NCI-H2227 treated with DMSO at 0.1 percent for 48 hours (cell line): Measurements from ENCODE around the gene FBP1.

Experiments used
- DNase-seq: peaks from one replicate; lab custom pipeline; 2025; lab: John Stamatoyannopoulos, UW

The FBP1 gene

DNA sequence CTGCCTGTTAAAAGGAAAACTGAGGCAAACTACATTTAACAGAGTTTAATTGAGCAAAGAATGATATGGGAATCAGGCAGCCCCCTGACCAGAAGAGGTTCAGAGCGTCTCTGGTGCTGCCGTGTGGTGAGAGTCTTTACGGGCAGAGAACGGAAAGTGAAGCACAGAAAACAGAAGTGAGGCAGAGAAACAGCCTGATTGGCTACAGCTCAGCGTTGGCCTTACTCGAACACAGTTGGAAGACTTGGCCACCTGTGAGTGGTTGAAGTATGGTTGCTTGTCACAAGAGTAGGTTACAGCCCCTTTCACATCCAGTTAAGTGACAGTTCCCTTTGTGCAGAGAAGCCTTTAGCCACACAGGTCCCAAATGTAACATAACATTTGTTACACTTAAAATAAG, 16.9 kb upstream of the FBP1 start:
- no peak for DNase-seq

DNA sequence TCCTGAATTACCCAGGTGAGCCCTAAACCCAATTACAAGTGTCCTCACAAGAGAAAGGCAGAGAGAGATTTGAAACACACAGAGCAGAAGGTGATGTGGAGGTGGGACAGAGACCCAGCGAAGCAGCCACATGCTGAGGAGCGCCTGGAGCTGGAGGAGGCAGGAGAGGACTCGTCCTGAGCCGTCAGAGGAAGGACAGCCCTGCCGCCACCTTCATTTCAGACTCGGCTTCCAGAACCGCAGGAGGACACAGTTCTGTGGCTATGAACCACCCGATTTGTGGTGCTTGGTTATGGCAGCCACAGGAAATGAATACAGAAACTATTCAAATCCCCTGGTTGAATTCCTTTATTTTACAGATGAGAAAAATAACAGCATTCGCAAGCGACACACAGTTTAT, 16.4 kb upstream of the FBP1 start:
- DNase-seq: no peak

GRCh38 chr9:94654165-94654894, 15.0 kb upstream of the FBP1 start:
- DNase-seq: no peak

GRCh38 chr9:94650949-94651348, 11.6 kb upstream of the FBP1 start:
- DNase-seq: no peak

DNA sequence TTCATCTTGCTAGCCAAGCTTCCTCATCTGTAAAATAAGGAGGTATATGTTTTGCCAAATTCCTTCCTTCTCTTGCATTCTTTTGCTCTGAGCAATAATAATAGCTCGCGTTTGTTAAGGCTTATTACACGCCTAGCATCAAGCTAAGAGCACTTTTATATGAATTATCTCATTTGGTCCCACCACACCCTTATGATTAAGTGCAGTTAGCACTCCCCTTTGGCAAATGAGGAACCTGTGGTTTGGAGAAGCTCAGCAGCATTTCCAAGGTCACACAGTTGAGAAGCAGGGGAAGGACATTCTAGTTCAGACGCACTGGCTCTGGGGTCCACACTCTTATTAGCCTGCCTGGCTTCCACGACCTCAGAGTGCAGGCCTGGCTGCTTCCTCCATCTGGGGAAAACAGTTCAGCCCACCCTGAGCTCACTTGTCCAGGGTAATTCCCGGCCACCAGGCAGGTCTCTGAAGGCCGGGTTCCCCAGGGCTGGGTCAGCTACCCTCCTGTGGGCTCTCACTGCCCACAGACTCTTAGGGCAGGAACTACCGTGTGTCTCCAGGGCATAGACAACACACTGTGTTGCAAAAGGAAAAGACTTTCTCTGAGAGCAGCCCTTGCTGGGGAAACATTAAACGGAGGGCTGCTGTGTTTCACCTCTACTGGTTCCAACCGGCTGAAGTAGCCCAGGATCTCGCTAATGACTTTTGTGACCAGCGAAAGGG, 9.9 kb upstream of the FBP1 start:
- no peak for DNase-seq

DNA sequence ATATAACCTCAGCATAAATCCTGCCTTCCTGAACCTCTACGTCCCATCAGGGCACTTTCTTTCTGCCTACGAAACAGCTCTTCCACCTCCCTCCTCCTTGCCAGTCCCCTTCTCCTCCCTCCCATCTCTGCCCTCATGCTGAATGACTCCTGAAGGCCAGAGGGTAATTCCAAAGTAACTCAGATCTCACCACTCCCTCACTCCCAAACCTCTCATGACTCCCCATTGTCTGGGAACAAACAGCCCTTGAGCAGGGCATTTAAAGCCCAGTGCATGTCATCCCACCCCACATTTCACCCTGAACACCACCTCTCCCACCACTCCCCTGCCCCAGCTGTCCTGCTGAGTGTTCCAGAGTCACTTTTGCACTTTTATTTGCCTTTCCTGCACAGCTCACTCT, 8.9 kb upstream of the FBP1 start:
- DNase-seq: no peak

- no peak for DNase-seq
Observed at GRCh38 chr9:94645901-94646300, 6.6 kb upstream of the FBP1 start.

GRCh38 chr9:94644543-94644942, 5.2 kb upstream of the FBP1 start:
- DNase-seq: no peak

- DNase-seq: no peak
Observed at GRCh38 chr9:94643741-94644140, 4.4 kb upstream of the FBP1 start.

DNA sequence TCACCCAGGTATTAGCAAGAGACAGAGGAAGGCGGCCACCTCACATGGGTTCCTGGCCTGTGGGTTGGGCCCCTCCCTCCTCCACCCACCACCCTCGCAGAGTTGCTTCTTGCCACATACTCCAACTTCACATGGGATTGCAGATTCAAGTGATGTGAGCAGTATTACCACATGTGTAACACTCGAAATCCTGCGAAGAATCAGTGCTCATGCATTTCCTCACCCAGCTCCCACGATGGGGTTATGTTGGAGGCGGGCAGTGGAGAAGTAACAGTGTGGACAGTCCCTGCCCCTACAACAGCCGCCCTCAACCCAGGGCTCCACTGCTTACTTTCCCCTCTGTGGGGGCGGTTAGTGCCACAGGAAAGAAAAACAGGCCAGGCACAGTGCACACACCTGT, 3.9 kb upstream of the FBP1 start:
- DNase-seq: no peak

GRCh38 chr9:94642501-94642900, 3.2 kb upstream of the FBP1 start:
- no peak for DNase-seq

DNA sequence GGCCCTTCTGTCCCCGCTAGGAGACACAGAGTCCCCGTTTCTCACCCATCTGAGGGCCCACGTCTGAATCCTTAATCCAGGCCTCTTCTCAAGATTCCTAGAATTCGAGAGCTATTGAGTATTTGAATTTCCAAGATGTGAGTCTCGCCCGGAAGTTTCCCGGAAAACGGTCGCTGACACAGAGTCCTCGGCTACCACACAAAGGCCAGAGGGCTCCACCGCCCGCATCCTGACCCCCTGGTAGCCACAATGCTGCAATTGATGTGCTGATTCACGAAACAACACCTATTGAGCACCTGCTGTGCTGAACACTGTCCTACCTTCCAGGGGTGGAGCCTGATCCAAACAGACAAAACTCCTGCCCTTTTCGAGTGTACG, 670 bp upstream of the FBP1 start:
- no peak for DNase-seq

GRCh38 chr9:94638335-94639060, 820 bp downstream of the FBP1 start:
- DNase-seq: no peak

GRCh38 chr9:94632737-94633136, 6.6 kb downstream of the FBP1 start:
- no peak for DNase-seq

DNA sequence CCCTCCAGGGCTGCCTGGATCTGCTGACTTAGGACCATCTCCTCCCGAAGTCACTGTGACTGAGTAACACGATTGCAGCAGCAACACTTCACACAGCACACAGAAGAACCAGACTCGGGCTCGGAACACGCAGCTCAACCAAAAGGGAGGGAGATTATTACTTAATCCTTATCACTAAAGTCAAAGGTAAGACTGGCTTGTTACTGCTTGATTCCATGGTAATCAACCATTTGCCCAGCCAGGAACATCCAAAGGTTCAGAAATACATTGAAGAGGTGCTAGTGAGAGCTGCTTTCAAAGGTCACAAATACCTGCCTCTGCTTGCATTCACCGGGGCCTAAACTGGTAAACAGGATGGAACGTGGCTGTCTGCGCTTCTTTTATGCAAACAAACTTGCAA, 7.7 kb downstream of the FBP1 start:
- no peak for DNase-seq

GRCh38 chr9:94630833-94631232, 8.5 kb downstream of the FBP1 start:
- no peak for DNase-seq

GRCh38 chr9:94630281-94630680, 9.0 kb downstream of the FBP1 start:
- DNase-seq: no peak

- no peak for DNase-seq
Observed at GRCh38 chr9:94627287-94627686, 12.0 kb downstream of the FBP1 start.

GRCh38 chr9:94625835-94626234, 13.5 kb downstream of the FBP1 start:
- DNase-seq: no peak

GRCh38 chr9:94624629-94625028, 14.7 kb downstream of the FBP1 start:
- no peak for DNase-seq

GRCh38 chr9:94623253-94623652, 16.1 kb downstream of the FBP1 start:
- DNase-seq: no peak

DNA sequence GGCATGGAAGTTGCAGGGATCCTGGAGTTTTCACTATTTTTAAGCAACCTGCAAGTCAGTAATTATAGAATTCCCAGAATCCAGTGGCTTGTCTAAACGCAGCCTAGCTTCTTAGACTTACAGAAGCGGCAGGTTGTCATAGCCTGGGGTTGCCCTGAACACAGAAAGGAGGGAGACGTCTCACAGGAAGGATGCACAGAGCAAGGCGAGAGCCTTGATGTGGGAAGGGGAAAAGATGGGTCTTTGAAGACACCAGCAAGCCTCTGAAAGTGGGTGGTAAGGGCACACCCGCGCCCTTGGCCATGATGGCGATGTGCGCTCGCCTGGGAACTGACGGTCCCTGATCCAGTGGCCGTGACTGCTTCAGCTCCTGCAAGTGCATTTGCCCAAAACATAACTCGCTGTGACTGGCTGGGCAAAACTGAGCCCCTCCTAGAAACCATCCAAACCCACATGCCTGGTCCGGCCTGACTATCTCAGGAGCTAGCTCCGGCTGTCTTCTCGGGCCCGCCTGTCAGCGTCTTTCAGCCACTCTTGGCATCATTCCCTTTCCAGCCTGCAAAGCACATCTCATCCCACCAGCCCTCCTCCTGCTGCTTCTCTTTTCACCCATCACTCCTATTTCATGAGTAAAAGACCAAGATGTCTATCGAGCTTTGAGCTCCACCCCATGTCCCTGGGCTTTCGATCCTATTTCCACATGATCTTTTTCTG, 17.1 kb downstream of the FBP1 start:
- no peak for DNase-seq

DNA sequence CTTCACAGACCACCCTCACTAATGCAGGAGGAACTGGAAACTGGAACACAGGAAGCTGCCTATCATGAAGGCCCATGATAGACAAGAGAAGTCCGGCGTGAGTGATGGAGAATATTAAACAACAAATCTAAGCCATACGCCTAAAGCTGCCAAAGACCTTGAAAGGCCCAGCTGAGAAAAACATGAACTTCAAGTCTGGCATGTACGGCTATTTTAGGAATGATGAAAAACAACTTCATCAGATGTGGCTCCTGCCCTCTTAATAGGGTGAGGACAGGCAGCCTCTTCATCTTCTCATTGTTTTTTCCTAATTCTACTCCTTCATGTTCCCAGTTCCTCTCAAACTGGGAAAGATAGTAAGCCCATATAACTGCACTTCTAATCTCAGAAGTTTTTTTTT, 20.3 kb downstream of the FBP1 start:
- DNase-seq: no peak
